Upper lobe of left lung (tissue), 4 donors: ENCODE measurements around the gene SHE.

Source experiments
- EP300 ChIP-seq, 4 donors: sonication (generic); formaldehyde crosslinking; IDR thresholded peaks; one replicate each; pipeline ENCODE4 v1.5.1; 2017; ENCODE audit warnings: antibody characterized with exemption in 4 of 4, control low read depth in 2 of 4
- POLR2A ChIP-seq, 4 donors: fragments of 450-650 bp; IDR thresholded peaks; one replicate each; pipeline ENCODE4 v1.5.1; 2016 to 2017; ENCODE audit warnings: antibody characterized with exemption in 4 of 4, mild to moderate bottlenecking in 2 of 4
- TF ChIP-seq, protein P1 (sequence below), 6 experiments: fragments of 450-650 bp in 4 of 6; fragments of 200-600 bp in 2 of 6; sonication (generic) in 2 of 6; IDR thresholded peaks; one replicate each; pipeline ENCODE4 v1.5.1; 2016 to 2019; ENCODE audit warnings: antibody characterized with exemption in 6 of 6

DNA sequence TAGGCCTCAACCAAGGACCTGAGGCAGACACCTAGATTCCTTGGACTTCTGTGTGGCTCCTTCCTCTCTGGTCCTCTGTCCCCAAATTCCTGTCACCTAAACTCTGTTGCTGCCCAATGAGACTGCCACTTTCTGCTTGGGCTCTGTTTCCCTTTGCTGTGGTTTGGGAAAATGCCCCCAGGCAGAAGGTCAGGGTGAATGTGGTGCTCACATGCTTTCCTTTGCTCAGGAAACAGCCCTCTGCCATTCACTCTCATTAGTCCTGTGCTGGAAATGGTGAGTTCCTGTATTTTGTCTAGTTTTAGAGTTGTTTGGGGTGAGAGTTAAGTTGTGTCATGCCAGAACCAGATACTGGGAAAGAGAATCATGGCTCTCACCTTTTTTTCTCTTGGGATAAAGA, 22.7 kb upstream of the SHE start:
- TF ChIP-seq, protein P1, sequence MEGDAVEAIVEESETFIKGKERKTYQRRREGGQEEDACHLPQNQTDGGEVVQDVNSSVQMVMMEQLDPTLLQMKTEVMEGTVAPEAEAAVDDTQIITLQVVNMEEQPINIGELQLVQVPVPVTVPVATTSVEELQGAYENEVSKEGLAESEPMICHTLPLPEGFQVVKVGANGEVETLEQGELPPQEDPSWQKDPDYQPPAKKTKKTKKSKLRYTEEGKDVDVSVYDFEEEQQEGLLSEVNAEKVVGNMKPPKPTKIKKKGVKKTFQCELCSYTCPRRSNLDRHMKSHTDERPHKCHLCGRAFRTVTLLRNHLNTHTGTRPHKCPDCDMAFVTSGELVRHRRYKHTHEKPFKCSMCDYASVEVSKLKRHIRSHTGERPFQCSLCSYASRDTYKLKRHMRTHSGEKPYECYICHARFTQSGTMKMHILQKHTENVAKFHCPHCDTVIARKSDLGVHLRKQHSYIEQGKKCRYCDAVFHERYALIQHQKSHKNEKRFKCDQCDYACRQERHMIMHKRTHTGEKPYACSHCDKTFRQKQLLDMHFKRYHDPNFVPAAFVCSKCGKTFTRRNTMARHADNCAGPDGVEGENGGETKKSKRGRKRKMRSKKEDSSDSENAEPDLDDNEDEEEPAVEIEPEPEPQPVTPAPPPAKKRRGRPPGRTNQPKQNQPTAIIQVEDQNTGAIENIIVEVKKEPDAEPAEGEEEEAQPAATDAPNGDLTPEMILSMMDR (IDR thresholded peaks at IDR 0.05): no peak
- TF ChIP-seq POLR2A (IDR thresholded peaks at IDR 0.05) (no peak), EP300 (IDR thresholded peaks at IDR 0.05) (no peak)
